Smooth muscle cell (in vitro differentiated cells): ENCODE data around the gene SYNDIG1L. TPM values are rescaled to one million over a fixed set of nuclear protein-coding genes. Genes with fewer than 3 reads are reported as not detected.

Experiments
- DNase-seq: peaks from one replicate; lab custom pipeline; 2025; ENCODE audit not compliant: unreplicated experiment; lab: John Stamatoyannopoulos, UW
- H2AFZ ChIP-seq: fragments of 200-600 bp; sonication (generic); 2 replicates; pipeline ENCODE4 v1.6.0; 2016; ENCODE audit warnings: antibody characterized with exemption, low read depth, mild to moderate bottlenecking
- H3F3A ChIP-seq: fragments of 200-600 bp; sonication (generic); 2 replicates; pipeline ENCODE4 v1.6.0; 2017; ENCODE audit warnings: antibody characterized with exemption, low read depth
- H3K27ac ChIP-seq: fragments of 200-600 bp; sonication (generic); 2 replicates; pipeline ENCODE4 v1.5.1; 2016; ENCODE audit warnings: low read depth, mild to moderate bottlenecking
- H3K27me3 ChIP-seq: fragments of 200-600 bp; sonication (generic); 2 replicates; pipeline ENCODE4 v1.6.1; 2016; ENCODE audit warnings: low read depth, mild to moderate bottlenecking
- H3K36me3 ChIP-seq: fragments of 200-600 bp; sonication (generic); 2 replicates; pipeline ENCODE4 v1.5.1; 2016; ENCODE audit warnings: low read depth
- H3K4me1 ChIP-seq: fragments of 200-600 bp; sonication (generic); 2 replicates; pipeline ENCODE4 v1.5.1; 2016; ENCODE audit warnings: low read depth
- H3K4me2 ChIP-seq: fragments of 200-600 bp; sonication (generic); 2 replicates; pipeline ENCODE4 v1.6.0; 2016; ENCODE audit warnings: mild to moderate bottlenecking
- H3K4me3 ChIP-seq: fragments of 200-600 bp; sonication (generic); 2 replicates; pipeline ENCODE4 v1.5.1; 2016; ENCODE audit warnings: mild to moderate bottlenecking
- H3K79me2 ChIP-seq: fragments of 200-600 bp; sonication (generic); 2 replicates; pipeline ENCODE4 v1.6.0; 2016; ENCODE audit warnings: low read depth, mild to moderate bottlenecking
- H3K9ac ChIP-seq: fragments of 200-600 bp; sonication (generic); 2 replicates; pipeline ENCODE4 v1.6.0; 2016; ENCODE audit warnings: low read depth
- H3K9me3 ChIP-seq: fragments of 200-600 bp; sonication (generic); replicated peaks from 2 replicates; pipeline ENCODE4 v1.5.1; 2016; ENCODE audit warnings: low read depth
- H4K20me1 ChIP-seq: fragments of 200-600 bp; sonication (generic); 2 replicates; pipeline ENCODE4 v1.6.0; 2016; ENCODE audit warnings: low read depth
- CTCF ChIP-seq: fragments of 200-600 bp; sonication (generic); IDR thresholded peaks from 2 replicates; pipeline ENCODE4 v1.5.1; 2017; ENCODE audit warnings: borderline replicate concordance, mild to moderate bottlenecking, antibody characterized with exemption; ENCODE audit not compliant: insufficient read depth, poor library complexity, severe bottlenecking
- WGBS: methylation state at CpG from one replicate; pipeline ENCODE4 v1.1.7; 2016; ENCODE audit warnings: low lambda C conversion rate; 5-methylcytosine and 5-hydroxymethylcytosine counted together
- polyA plus RNA-seq: library from polyadenylated mRNA; unstranded; fragments of >200 nt; fragmentation: Nextera tagmentation; extraction: Ambion mirVana; gene quantifications from 2 replicates; pipeline ENCODE4 v1.2.1, GENCODE V29; 2016
- total RNA-seq: library from RNA; depleted of rRNA; stranded (reverse); fragments of >200 nt; gene quantifications from 2 replicates; pipeline ENCODE4 v1.2.3, GENCODE V29; 2014

The SYNDIG1L gene
- total and polyA plus RNA-seq, 2 experiments from 2014 or later: not detected

GRCh38 chr14:74427651-74428050, 1.6 kb upstream of the SYNDIG1L start:
- no peak overlapping the region for H3K27ac ChIP-seq
- no peaks in the 10 kb centered on the region for H4K20me1 ChIP-seq
- DNase-seq: no peak
- no peaks in the 10 kb centered on the region for H3K79me2 ChIP-seq
- 93% methylated on average over 1 of the region's 1 CpG for WGBS
- H3K9me3 ChIP-seq: no peaks in the 10 kb centered on the region
- no peak overlapping the region for H3K9ac ChIP-seq
- H3K4me3 ChIP-seq: no peak overlapping the region
- H3K4me1 ChIP-seq: no peaks in the 10 kb centered on the region
- TF ChIP-seq CTCF: no peak
- no peak overlapping the region for H2AFZ ChIP-seq
- peaks cover 92% of the 10 kb centered on the region for H3K27me3 ChIP-seq
- H3K36me3 ChIP-seq: no peaks in the 10 kb centered on the region
- no peaks in the 10 kb centered on the region for H3F3A ChIP-seq
- no peak overlapping the region for H3K4me2 ChIP-seq

- H4K20me1 ChIP-seq: no peaks in the 10 kb centered on the region
- H3K9ac ChIP-seq: no peak overlapping the region
- no peak overlapping the region for H2AFZ ChIP-seq
- H3K4me3 ChIP-seq: no peak overlapping the region
- H3K4me1 ChIP-seq: no peaks in the 10 kb centered on the region
- H3K27me3 ChIP-seq: peaks cover 96% of the 10 kb centered on the region
- no peak overlapping the region for H3K27ac ChIP-seq
- H3K4me2 ChIP-seq: peak overlapping the region; percentile 76
- WGBS: 39% methylated on average over 6 of the region's 66 CpGs
- H3K9me3 ChIP-seq: no peaks in the 10 kb centered on the region
- no peaks in the 10 kb centered on the region for H3K36me3 ChIP-seq
- no peak for TF ChIP-seq CTCF
- H3K79me2 ChIP-seq: no peaks in the 10 kb centered on the region
- H3F3A ChIP-seq: no peaks in the 10 kb centered on the region
- DNase-seq: peak; percentile 12
Measured at GRCh38 chr14:74425525-74426201, 347 bp downstream of the SYNDIG1L start.

- H3F3A ChIP-seq: no peaks in the 10 kb centered on the region
- H3K27me3 ChIP-seq: peaks cover 96% of the 10 kb centered on the region
- TF ChIP-seq CTCF: no peak
- DNase-seq: no peak
- no peak overlapping the region for H3K9ac ChIP-seq
- H3K27ac ChIP-seq: no peak overlapping the region
- H2AFZ ChIP-seq: no peak overlapping the region
- no peaks in the 10 kb centered on the region for H3K79me2 ChIP-seq
- H3K4me1 ChIP-seq: no peaks in the 10 kb centered on the region
- no peak overlapping the region for H3K4me3 ChIP-seq
- H4K20me1 ChIP-seq: no peaks in the 10 kb centered on the region
- no peaks in the 10 kb centered on the region for H3K9me3 ChIP-seq
- WGBS: 90% methylated on average over 3 of the region's 3 CpGs
- no peaks in the 10 kb centered on the region for H3K36me3 ChIP-seq
- no peak overlapping the region for H3K4me2 ChIP-seq
Measured at GRCh38 chr14:74424606-74425005, 1.4 kb downstream of the SYNDIG1L start.

GRCh38 chr14:74423246-74423645, 2.8 kb downstream of the SYNDIG1L start:
- DNase-seq: no peak
- H3K9me3 ChIP-seq: no peaks in the 10 kb centered on the region
- no peaks in the 10 kb centered on the region for H3F3A ChIP-seq
- H3K4me1 ChIP-seq: peaks cover 7% of the 10 kb centered on the region
- H3K4me3 ChIP-seq: no peak overlapping the region
- no peak overlapping the region for H3K4me2 ChIP-seq
- H3K79me2 ChIP-seq: no peaks in the 10 kb centered on the region
- no peaks in the 10 kb centered on the region for H4K20me1 ChIP-seq
- WGBS: 86% methylated on average over 7 of the region's 7 CpGs
- no peak for TF ChIP-seq CTCF
- no peak overlapping the region for H3K27ac ChIP-seq
- H3K9ac ChIP-seq: no peak overlapping the region
- H2AFZ ChIP-seq: no peak overlapping the region
- peaks cover 96% of the 10 kb centered on the region for H3K27me3 ChIP-seq
- no peaks in the 10 kb centered on the region for H3K36me3 ChIP-seq
